Hepatocyte (in vitro differentiated cells): Measurements from ENCODE around the gene TFAM. TPM values are rescaled to one million over a fixed set of nuclear protein-coding genes. Genes with fewer than 3 reads are reported as not detected.
"Not testable (repeated sequence)": the region's sequence is repeated elsewhere in the genome, so short reads cannot be mapped to it uniquely, and the experiment has no call there.

Experiments used
- DNase-seq: peaks from one replicate; pipeline ENCODE4 v3.0.0-alpha.2; 2016; ENCODE audit warnings: low spot score
- H2AFZ ChIP-seq: fragments of 200-600 bp; sonication (generic); 2 replicates; pipeline ENCODE4 v1.6.0; 2016; ENCODE audit warnings: antibody characterized with exemption, mild to moderate bottlenecking
- H3K27ac ChIP-seq: fragments of 200-600 bp; sonication (generic); 2 replicates; pipeline ENCODE4 v1.5.1; 2016; ENCODE audit warnings: mild to moderate bottlenecking
- H3K27me3 ChIP-seq: fragments of 200-600 bp; sonication (generic); 2 replicates; pipeline ENCODE4 v1.6.1; 2016
- H3K36me3 ChIP-seq: fragments of 200-600 bp; sonication (generic); replicated peaks from 2 replicates; pipeline ENCODE4 v1.5.1; 2016; ENCODE audit warnings: low read depth; ENCODE audit not compliant: insufficient read depth
- H3K4me1 ChIP-seq: fragments of 200-600 bp; sonication (generic); 2 replicates; pipeline ENCODE4 v1.5.1; 2016; ENCODE audit warnings: mild to moderate bottlenecking, moderate library complexity; ENCODE audit not compliant: insufficient read depth
- H3K4me2 ChIP-seq: fragments of 200-600 bp; sonication (generic); 2 replicates; pipeline ENCODE4 v1.6.0; 2016
- H3K4me3 ChIP-seq: fragments of 200-600 bp; sonication (generic); 2 replicates; pipeline ENCODE4 v1.5.1; 2016; ENCODE audit warnings: mild to moderate bottlenecking
- H3K79me2 ChIP-seq: fragments of 200-600 bp; sonication (generic); 2 replicates; pipeline ENCODE4 v1.6.0; 2017; ENCODE audit warnings: mild to moderate bottlenecking
- H3K9me2 ChIP-seq: fragments of 200-600 bp; sonication (generic); replicated peaks from 2 replicates; pipeline ENCODE4 v1.6.0; 2017; ENCODE audit warnings: mild to moderate bottlenecking; ENCODE audit not compliant: insufficient read depth
- H3K9me3 ChIP-seq: fragments of 200-600 bp; sonication (generic); 2 replicates; pipeline ENCODE4 v1.5.1; 2016; ENCODE audit warnings: low read depth, mild to moderate bottlenecking
- H4K20me1 ChIP-seq: fragments of 200-600 bp; sonication (generic); 2 replicates; pipeline ENCODE4 v1.6.0; 2016; ENCODE audit warnings: mild to moderate bottlenecking; ENCODE audit not compliant: insufficient read depth, poor library complexity, severe bottlenecking
- EZH2 ChIP-seq: fragments of 200-600 bp; sonication (generic); IDR thresholded peaks from 2 replicates; pipeline ENCODE4 v1.6.1; 2016; ENCODE audit warnings: antibody characterized with exemption, mild to moderate bottlenecking, borderline replicate concordance
- EZH2phosphoT487 ChIP-seq: fragments of 200-600 bp; sonication (generic); IDR thresholded peaks from one replicate; pipeline ENCODE4 v1.6.1; 2018; ENCODE audit warnings: antibody characterized with exemption, mild to moderate bottlenecking, low read depth, moderate library complexity; ENCODE audit not compliant: unreplicated experiment, severe bottlenecking
- WGBS: methylation state at CpG from one replicate; pipeline ENCODE4 v1.1.6; 2016; ENCODE audit warnings: low lambda C conversion rate; ENCODE audit errors: missing lambda C conversion rate; 5-methylcytosine and 5-hydroxymethylcytosine counted together
- polyA plus RNA-seq: library from polyadenylated mRNA; unstranded; fragments of >200 nt; fragmentation: Nextera tagmentation; extraction: Ambion mirVana; gene quantifications from 2 replicates; pipeline ENCODE4 v1.2.1, GENCODE V29; 2016
- total RNA-seq: library from RNA; depleted of rRNA; stranded (reverse); fragments of >200 nt; gene quantifications from 2 replicates; pipeline ENCODE4 v1.2.3, GENCODE V29; 2014
- TF ChIP-seq, protein P1 (sequence below): fragments of 200-600 bp; sonication (generic); IDR thresholded peaks from 2 replicates; pipeline ENCODE4 v1.5.1; 2016; ENCODE audit warnings: antibody characterized with exemption, mild to moderate bottlenecking; ENCODE audit not compliant: poor library complexity

TFAM gene
- total and polyA plus RNA-seq, 2 experiments from 2014 or later = 26.0 to 27.7 TPM

DNA sequence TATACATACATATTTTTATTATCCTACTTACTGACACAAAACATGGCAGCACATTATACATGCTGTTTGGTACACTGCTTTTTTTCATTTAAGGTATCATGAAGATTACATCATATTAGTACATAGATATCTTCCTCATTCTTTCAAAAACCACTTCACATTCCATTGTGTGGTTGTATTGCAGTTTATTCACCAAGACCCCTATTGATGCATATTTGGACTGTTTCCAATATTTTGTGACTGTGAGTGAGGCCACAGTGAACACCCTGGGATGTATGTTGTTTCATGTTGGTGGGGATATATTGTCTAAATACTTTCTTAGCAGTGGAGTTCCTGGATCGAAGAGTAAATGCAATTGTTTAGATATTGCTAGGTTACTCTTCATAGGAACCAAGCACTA, 39.0 kb downstream of the TFAM start:
- H3K9me3 ChIP-seq = no peaks in the 10 kb centered on the region
- H3K4me2 ChIP-seq = no peak overlapping the region
- H3K4me3 ChIP-seq = no peak overlapping the region
- no peaks in the 10 kb centered on the region for H3K4me1 ChIP-seq
- no peak overlapping the region for H2AFZ ChIP-seq
- H3K79me2 ChIP-seq = no peaks in the 10 kb centered on the region
- H3K27me3 ChIP-seq = no peaks in the 10 kb centered on the region
- H3K9me2 ChIP-seq = no peaks in the 10 kb centered on the region
- WGBS = 85% methylated on average over 1 of the region's 1 CpG
- H3K27ac ChIP-seq = no peak overlapping the region
- TF ChIP-seq EZH2 = no peak
- TF ChIP-seq, protein P1, sequence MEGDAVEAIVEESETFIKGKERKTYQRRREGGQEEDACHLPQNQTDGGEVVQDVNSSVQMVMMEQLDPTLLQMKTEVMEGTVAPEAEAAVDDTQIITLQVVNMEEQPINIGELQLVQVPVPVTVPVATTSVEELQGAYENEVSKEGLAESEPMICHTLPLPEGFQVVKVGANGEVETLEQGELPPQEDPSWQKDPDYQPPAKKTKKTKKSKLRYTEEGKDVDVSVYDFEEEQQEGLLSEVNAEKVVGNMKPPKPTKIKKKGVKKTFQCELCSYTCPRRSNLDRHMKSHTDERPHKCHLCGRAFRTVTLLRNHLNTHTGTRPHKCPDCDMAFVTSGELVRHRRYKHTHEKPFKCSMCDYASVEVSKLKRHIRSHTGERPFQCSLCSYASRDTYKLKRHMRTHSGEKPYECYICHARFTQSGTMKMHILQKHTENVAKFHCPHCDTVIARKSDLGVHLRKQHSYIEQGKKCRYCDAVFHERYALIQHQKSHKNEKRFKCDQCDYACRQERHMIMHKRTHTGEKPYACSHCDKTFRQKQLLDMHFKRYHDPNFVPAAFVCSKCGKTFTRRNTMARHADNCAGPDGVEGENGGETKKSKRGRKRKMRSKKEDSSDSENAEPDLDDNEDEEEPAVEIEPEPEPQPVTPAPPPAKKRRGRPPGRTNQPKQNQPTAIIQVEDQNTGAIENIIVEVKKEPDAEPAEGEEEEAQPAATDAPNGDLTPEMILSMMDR = no peak
- TF ChIP-seq EZH2phosphoT487 = no peak
- DNase-seq = no peak
- H3K36me3 ChIP-seq = no peaks in the 10 kb centered on the region
- no peaks in the 10 kb centered on the region for H4K20me1 ChIP-seq

DNA sequence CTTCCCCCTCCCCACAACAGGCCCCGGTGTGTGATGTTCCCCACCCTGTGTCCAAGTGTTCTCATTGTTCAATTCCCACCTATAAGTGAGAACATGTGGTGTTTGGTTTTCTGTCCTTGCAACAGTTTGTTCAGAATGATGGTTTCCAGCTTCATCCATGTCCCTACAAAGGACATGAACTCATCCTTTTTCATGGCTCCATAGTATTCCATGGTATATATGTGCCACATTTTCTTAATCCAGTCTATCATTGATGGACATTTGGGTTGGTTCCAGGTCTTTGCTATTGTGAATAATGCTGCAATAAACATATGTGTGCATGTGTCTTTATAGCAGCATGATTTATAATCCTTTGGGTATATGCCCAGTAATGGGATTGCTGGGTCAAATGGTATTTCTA, 43.2 kb downstream of the TFAM start:
- DNase-seq, H3K27me3 ChIP-seq, H3K9me2 ChIP-seq, H3K4me3 ChIP-seq, H3K9me3 ChIP-seq, H3K36me3 ChIP-seq, H2AFZ ChIP-seq, H3K27ac ChIP-seq, H3K79me2 ChIP-seq, H3K4me1 ChIP-seq, H4K20me1 ChIP-seq, H3K4me2 ChIP-seq: not testable (repeated sequence)
- WGBS = 100% methylated on average over 1 of the region's 1 CpG

DNA sequence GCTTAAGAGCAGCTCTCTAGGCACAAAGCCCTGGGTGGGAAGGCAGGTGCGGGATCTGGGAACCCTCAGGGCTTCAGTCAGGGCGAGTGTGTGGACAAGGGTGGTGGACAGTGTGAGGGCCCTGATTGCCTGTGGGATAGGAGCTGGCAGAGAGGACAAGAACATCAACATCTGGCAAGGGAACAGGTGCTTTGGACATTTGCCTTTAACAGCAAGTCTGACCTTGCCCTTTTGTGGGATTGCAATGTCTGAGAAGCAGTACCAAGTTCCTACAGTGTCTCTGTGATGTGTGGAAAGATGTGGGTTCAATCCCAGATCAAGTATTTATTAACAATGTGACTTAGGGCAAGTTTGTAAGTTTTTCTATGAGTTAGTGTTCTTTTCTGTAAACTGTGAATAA, 46.7 kb downstream of the TFAM start:
- Histone ChIP-seq H3K9me3 (no peaks in the 10 kb centered on the region), H3K27me3 (no peaks in the 10 kb centered on the region), H3K9me2 (no peaks in the 10 kb centered on the region), H3K27ac (no peak overlapping the region), H3K4me2 (no peak overlapping the region), H3K4me3 (no peak overlapping the region), H3K79me2 (no peaks in the 10 kb centered on the region), H2AFZ (no peak overlapping the region), H3K4me1 (no peaks in the 10 kb centered on the region), H4K20me1 (no peaks in the 10 kb centered on the region), H3K36me3 (no peaks in the 10 kb centered on the region)
- TF ChIP-seq, protein P1 = no peak
- no peak for TF ChIP-seq EZH2
- no peak for TF ChIP-seq EZH2phosphoT487
- no peak for DNase-seq
- WGBS = 87% methylated on average over 2 of the region's 2 CpGs

DNA sequence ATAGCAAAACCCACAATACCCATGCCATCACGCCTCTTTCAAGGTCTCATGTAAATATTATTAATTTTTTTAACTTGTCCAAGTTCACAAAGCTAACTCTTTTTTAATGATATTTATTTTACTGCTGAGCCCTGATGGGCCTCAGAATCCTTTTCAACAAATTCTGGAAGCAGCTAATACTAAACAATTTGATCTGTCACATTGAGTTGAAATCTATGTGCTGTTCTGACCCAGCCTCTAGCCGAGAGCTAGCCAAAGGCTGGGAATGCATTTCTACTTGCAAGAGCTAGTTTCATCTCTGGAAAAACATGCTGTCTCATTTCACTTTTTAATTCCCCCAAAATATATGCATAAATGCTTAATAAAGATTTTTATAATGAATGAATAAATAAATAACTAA, 47.9 kb downstream of the TFAM start:
- Histone ChIP-seq H3K4me1 (no peaks in the 10 kb centered on the region), H3K9me2 (no peaks in the 10 kb centered on the region), H3K27me3 (no peaks in the 10 kb centered on the region), H3K27ac (no peak overlapping the region), H3K79me2 (no peaks in the 10 kb centered on the region), H3K36me3 (no peaks in the 10 kb centered on the region), H3K9me3 (no peaks in the 10 kb centered on the region), H3K4me2 (no peak overlapping the region), H3K4me3 (no peak overlapping the region), H4K20me1 (no peaks in the 10 kb centered on the region), H2AFZ (no peak overlapping the region)
- WGBS = 84% methylated on average over 2 of the region's 2 CpGs
- TF ChIP-seq, protein P1 = no peak
- TF ChIP-seq EZH2phosphoT487 (no peak), EZH2 (no peak)
- no peak for DNase-seq
